Myocyte (in vitro differentiated cells): ENCODE results near the gene COQ4. TPM values are rescaled to one million over a fixed set of nuclear protein-coding genes. Genes with fewer than 3 reads are reported as not detected.
A peak's percentile ranks its signal among the peaks of the same experiment; 100 is the strongest.

Experiments
- DNase-seq: peaks from one replicate; pipeline ENCODE4 v3.0.0-alpha.2; 2012; ENCODE audit warnings: low read depth
- total RNA-seq: library from RNA; depleted of rRNA; stranded (reverse); fragments of >200 nt; gene quantifications from 2 replicates; pipeline ENCODE4 v1.2.3, GENCODE V29; 2014

Gene COQ4
- total RNA-seq, 1 donor from 2014 or later, result 40.4 TPM

DNA sequence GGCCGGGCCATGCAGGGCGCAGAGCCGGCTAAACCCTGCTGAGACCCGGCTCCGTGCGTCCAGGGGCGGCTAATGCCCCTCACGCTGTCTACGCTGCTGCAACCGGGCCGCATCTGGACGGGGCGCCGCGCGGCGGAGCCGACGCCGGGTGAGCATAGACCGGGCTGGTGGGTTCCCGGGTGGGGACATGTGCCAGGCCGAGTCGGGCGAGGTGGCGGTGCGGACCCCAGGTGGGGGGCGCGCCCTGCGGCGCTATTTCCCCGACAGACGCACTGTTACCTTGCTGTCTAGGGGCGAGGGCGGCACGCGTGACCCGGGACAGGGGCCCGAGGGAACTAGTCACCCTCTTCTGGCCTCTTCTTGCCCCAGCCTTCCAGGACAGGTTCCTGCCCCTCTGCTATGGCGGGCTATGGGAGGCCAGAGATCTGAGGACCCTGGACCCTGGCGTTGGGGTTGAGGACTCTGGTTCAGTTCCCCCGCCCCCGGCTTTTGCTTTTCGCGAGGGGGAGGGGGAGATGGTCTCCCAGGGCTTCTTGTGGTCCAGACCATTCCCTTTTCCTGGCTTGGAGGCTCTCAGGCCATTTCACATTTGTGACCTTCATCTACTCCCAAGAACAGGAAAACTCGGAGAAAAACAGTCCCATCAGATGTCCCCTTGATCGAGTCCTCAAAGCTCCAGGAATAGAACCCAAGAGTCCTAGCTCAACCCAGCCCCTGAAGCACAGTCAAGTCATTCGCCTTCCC lies 18.2 kb downstream of the COQ4 start:
- peak; percentile 7 for DNase-seq

DNA sequence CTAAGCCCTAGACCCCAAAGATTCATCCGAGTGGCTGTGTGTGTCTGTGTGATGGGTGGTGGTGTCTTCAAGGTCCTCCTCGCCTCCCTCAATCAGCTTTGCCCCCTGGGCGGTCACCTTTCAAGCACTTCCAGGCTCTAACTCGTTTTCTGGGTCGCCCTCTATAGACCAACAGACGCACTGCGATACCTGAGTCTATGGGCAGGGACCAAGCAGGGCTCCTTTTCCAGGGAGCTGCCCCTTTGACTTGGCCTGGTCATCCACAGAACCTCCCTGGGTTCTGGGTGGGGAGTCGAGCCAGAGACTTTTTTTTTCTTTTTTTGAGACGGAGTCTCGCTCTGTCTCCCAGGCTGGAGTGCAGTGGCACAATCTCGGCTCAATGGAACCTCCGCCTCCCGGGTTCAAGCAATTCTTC lies 18.8 kb downstream of the COQ4 start:
- DNase-seq, result peak; percentile 71

DNA sequence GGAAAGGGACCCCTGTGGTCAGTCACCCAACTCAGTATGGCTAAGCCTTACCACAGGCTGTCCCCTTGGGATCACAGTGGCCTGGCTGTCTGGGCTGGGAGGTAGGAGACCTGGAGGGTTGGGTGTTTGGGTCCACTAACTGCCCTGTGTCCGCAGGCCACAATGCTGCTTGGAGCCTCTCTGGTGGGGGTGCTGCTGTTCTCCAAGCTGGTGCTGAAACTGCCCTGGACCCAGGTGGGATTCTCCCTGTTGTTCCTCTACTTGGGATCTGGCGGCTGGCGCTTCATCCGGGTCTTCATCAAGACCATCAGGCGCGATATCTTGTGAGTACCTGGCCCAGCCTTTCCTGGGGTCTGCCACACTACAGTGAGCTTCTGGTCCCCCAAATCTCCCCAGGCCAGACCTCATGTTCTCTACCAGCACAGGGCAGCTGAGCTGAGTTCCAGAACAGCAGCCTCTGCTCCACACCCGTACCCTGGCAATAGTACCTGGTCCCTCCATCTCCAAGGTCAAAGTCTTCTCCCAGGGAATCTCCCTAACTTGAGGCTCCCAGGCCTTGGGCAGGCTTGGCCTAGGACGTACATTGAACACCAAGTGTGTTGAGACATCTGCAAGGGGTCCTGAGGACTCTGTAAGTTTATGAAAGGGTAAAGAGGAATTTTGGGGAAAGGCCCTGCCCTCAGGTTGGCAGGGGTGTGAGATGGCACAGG lies 20.5 kb downstream of the COQ4 start:
- no peak for DNase-seq

DNA sequence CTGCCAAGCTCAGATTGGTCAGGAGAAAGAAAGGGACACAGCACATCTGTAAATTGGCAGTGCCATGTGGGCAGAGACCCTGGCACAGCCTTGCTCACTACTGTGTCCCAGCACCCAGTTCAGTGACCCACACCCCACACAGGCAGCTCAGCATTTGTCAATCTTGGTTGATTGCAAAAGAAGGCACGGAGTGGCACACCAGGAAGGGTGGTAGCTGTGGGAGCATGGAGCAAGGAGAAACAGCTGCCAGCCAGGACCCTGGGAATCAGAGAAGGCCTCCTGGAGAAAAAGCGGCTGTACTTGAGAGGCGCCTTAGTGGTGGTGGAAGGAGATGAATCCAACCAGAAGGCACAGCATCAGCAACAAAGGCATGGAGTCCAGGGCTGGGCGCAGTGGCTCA lies 21.2 kb downstream of the COQ4 start:
- DNase-seq, result no peak

DNA sequence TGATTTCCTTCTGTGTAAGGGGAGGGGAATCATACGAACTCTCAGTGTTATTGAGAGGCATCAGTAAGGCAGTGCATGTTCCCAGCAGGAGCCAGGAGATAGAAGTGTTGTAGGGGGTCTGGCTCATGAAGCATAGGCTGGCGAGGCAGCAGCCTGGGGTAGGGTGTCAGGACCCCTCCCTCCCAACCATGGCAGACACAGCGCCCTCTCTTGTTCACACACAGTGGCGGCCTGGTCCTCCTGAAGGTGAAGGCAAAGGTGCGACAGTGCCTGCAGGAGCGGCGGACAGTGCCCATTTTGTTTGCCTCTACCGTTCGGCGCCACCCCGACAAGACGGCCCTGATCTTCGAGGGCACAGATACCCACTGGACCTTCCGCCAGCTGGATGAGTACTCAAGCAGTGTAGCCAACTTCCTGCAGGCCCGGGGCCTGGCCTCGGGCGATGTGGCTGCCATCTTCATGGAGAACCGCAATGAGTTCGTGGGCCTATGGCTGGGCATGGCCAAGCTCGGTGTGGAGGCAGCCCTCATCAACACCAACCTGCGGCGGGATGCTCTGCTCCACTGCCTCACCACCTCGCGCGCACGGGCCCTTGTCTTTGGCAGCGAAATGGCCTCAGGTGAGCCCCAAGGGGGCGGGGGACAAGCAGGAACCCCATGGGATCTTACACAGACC lies 22.4 kb downstream of the COQ4 start:
- DNase-seq, result no peak

DNA sequence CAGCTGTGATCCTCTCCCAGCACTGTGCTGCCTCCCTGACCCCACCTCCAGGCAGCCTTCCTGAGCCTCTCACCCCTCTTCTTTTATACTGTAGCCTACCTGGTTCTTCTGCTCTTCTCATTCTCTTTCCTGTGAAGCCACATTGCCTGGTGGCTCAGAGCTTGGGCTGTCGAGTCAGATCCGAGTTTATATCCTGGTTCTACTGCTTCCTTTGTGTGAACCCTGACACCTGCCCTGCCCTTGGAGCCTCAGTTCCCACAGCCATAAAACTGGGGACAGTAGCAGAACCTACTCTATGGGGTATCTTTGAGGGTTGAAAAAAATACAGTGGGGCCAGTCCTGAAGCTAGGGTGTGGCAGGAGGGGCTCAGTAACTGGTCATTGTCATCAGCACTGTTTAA lies 26.5 kb downstream of the COQ4 start:
- DNase-seq, result no peak

DNA sequence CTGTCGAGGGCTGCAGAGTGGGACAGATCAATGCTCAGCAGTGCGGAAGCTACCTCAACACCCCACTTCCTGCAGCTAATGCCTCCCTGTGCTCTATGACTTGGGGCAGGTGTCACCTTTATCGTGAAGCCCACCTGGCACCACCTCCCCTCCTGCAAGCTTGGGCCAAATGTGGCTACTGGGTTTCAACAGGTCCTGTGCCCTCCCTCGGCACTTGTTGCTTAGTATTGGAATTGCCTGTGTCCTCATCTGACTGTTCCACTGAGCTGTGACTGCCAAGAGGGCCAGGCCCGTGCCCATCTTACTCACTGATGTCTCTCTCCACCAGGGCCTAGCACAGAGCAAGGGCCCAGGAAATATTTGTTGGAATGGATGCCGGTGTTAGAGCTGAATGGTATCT lies 27.1 kb downstream of the COQ4 start:
- DNase-seq, result no peak

DNA sequence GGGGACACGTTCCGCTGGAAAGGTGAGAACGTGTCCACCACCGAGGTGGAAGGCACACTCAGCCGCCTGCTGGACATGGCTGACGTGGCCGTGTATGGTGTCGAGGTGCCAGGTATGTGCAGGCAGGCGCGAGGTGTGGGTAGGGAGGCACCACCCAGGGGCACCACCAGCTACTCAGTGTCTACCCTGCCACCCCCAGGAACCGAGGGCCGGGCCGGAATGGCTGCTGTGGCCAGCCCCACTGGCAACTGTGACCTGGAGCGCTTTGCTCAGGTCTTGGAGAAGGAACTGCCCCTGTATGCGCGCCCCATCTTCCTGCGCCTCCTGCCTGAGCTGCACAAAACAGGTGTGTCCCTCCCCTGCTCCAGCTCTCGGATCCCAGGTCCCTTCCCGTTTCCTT lies 32.8 kb downstream of the COQ4 start:
- DNase-seq, result no peak

DNA sequence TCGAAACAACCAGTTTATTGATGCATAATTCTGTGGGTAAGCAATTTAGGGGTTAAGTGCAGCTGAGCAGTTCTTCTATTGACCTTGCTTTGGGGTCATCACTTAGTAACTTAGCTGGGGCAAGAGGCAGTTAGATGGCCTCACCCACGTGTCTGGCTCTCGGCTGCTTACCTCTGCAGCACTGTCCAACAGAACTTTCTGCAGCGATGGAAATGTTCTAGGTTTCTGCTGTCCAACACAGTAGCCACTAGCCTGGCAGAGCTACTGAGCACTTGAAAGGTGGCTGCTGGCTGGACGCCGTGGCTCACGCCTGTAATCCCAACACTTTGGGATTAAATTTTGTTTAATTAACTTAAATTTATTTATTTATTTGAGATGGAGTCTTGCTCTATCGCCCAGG lies 35.5 kb downstream of the COQ4 start:
- no peak for DNase-seq

DNA sequence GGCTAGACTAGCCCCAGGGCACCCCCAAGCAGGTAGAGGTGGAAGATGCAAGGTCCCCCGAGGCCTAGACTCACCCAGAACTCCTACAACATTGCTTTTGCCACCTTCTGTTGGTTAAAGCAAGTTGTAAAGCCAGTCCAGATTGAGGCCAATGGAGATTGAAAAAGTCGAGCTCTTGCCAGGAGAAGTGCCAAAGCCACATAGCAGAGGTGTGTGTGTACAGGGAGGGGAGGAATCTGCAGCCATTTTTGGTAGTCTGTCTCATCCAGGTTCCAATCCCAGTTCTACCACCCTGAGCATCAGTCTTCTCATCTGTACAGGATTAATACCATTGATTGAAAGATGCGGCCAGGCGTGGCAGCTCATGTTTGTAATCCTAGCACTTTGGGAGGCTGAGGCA lies 36.2 kb downstream of the COQ4 start:
- no peak for DNase-seq

DNA sequence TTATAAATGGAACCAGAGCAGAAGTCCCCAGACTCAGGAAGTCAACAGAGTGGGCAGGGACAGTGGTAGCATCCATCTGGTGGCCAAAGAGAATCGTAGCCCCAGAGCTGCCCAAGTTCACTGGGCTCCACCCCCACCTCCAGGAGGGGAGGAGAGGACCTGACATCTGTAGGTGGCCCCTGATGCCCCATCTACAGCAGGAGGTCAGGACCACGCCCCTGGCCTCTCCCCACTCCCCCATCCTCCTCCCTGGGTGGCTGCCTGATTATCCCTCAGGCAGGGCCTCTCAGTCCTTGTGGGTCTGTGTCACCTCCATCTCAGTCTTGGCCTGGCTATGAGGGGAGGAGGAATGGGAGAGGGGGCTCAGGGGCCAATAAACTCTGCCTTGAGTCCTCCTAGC lies 38.2 kb downstream of the COQ4 start:
- DNase-seq, result no peak

DNA sequence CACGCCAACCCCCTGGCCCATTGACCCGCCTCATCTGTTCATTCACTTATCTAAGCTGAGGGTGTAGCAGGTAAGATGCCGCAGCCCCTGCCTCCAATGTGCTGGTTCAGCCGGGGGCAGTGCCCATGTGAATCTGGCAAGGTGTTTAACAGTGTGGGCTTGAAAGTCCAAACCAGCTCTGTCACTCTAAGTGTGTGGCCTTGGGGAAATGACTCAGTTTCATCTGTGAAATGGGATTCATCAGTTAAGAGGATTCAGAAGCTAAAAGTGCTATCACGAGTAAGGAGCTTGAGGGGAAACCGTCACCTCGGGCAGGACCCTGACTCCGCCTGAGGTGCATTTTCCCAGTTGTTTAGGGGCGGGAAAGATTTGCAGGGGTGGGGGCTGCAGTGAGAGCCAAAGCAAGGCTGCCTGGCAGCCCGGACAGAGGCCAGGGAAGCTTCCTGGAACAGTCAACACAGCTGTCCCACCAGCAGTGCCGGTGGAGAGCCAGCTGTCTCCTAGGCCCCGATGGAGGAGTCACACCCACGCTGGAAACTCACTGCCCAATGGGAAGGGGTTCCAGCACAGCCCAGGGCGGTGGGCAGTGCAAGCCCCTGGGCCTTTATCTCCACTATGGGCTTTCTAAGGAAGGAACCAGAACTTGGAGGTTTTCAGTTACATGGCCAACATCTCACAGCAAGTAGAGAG lies 38.8 kb downstream of the COQ4 start:
- peak; percentile 91 for DNase-seq

DNA sequence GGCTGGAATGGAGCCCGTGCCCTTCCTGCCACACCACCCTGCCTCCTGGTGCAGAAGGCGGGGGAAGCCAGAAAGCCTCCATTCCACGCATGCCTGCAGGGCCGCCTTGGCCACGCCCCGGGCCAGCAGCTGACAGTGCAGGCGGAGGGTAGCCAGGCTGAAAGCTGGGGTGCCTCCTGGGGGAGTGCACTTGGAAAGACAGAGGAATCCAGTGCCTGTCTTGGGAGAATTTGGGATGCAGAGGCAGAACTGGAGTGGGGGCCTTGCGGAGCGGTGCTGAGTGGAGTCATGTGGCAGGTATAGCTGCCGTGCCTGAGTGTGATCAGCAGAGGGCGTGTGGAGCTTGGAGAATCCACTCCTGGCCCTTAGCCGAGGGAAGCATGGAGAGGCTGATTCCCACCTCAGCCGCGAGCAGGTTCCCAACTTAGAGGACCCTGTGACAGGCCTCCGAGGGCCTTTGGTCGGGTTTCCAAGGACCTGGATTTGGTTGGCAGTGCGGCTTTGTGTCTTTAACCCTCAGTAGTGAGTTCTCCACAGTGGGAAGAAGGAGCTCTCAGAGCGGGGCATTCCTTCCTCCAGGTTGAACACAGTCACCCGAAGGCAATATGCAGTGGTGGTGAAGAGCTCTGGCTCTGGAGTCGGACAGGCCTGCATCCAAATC lies 39.5 kb downstream of the COQ4 start:
- DNase-seq, result peak; percentile 96

DNA sequence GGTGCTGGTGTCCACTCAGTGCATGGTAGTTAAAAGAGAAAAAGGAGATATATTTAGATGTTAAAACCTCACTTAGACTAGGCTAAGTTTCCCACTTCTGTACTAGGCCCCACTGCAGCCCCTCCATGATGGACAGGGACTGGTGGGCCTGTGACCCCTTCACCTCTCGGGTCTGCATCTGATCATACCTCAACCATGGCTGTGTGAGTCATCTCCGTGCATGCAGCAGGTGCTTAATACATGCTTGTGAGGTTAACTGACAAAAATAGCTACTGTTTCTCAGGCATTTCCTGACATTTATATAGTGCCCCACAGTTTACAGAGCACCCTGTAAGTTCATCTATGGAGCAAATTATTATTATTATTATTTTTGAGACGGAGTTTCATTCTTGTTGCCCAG lies 40.1 kb downstream of the COQ4 start:
- peak; percentile 50 for DNase-seq

DNA sequence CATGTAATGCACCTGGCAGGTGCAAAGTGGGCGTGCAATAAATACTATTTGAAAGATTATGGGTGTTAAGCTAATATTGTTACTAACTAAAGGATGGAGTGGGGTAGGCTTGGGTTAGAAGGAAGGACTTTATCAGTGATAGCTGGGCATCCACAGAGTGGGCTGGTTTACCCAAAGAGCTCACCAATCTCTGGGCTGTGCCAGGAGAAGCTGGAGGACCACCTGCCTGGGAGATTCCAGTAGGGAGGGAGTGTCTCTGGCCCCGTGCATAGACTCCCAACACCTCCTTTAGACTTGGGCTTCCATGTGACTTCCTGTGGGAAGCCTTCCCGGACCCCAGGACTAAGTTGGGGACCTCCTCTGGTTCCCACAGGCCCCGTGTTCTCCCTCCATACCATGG lies 42.9 kb downstream of the COQ4 start:
- DNase-seq, result no peak

DNA sequence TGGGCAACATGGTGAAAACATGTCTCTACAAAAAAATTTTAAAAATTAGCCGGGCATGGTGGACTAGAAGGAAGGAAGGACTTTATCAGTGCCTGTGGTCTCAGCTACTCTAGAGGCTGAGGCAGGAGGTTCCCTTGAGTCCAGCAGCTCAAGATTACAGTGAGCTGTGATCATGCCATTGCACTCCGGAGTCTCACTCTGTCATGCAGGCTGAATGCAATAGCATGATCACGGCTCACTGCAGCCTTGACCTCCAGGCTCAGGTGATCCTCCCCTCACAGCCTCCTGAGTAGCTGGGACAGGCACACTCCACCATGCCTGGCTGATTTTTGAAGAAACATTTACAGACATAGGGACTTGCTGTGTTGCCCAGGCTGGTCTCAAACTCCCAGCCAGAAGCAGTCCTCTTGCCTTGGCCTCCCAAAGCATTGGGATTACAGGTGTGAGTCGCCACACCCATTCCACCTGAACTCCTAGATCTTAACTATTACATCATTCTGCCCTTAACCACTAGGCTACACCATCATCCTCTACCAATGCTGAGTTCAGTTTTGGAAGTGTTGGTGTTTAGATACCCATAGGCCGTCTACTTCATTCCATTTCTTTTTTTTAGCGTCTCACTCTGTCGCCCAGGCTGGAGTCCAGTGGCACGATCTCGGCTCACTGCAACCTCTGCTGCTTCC lies 46.5 kb downstream of the COQ4 start:
- no peak for DNase-seq

DNA sequence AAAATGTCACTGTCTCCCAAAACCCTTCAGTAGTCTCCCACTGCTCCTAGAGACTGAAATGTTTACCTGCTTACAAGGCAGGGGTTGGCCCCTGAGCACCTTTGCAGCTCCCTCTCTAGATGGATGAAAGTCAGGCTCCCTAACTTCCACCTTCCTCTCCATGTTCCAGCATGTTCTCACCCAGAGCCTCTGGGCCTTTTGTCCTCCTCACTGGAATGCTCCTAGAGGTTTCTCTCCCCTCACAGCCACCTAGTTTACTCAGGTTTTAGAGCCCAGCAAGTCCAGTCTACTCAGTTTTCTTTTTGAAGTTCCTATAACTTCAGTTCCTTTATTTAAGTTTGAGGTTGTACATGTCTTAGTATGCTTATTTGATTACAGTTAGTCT lies 47.7 kb downstream of the COQ4 start:
- DNase-seq, result no peak

DNA sequence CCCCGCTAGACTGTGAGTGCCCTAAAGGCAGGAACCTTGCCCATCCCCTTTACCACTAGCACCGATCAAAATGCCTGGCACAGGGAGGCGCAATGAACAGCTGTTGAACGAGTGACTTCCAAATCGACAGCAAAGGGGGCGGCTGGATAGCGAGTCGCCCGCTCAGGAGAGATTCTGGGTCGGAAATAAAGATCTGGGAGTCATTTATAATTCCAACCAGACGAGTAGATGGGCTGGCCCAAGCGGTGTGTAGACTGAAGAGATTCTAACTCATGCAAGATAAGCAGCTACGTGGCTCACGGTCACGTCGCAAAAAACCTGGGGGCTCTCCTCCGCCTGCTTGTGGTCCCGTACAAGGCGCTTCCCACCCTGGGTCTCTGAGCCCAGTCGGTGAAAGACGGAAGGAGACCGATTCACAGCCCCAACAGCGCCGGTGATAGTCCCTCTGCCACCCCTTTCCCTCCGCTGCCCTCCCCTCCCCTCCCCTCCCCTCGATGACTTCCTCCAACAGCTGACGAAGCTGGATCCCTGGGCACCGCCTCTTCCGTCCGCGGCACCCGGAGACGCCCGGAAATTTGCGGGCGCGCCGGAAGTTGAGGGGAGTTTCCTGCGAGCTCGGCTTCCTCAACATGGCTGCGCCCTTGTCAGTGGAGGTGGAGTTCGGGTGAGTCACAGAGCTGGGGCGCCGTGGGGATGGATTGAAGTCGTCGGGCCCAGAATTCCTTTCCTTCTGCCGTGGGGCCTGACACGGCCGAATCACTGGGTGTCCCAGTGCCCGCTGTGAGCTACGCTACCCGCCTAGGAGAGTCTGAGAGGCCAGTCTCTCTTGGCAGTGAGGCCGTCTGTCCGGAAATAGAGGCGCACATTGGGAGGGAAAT lies 48.4 kb downstream of the COQ4 start, which contains the start of gene URM1:
Gene URM1, plus strand, starts transcription at position 623 of the 878 bp plus-strand sequence. Its CDS starts 7 bp downstream, at position 630.
- DNase-seq, result peak; percentile 97

DNA sequence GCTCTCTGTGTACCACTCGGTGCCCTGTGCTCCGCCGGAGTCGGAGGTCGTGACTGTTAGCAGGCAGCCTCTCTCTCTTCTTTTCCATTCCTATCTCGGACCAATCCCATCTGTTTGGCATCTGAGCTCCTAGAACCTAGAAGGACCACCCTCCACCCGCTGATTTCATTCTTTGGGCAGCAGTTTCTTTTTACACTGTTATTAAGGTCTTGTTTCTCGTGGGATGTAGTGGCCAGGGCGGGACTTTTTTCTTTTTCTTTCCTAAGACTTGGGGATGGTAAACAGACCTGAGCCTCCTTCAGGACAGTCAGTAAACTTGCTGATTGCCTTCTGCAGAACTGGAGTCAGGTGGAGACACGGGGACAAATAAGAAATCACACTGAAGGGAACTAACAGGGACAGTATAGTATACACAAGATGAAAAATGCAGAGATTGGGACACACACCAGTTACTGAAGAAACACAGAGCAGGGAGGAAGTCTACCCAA lies 49.0 kb downstream of the COQ4 start:
- DNase-seq, result no peak
